HCT116 (cell line): ENCODE data around the gene FAM241A. TPM values are rescaled to one million over a fixed set of nuclear protein-coding genes. Genes with fewer than 3 reads are reported as not detected.

Source experiments
- ATAC-seq: fragments of 200-7000 bp; cut with Tn5 transposase; 2 replicates; pipeline ENCODE4 v1.9.1; 2020; ENCODE audit warnings: mild to moderate bottlenecking, moderate library complexity
- BruUV-seq: library from RNA; stranded (reverse); fragments of 400-500 nt; replicated peaks from 2 replicates; lab custom pipeline; 2021; lab: Mats Ljungman, UMichigan
- CTCF ChIA-PET: fragments of 300-600 bp; sonication (Branson Sonifier 250); formaldehyde crosslinking; loops from one replicate; lab custom pipeline; 2021; ENCODE audit warnings: antibody characterized with exemption; lab: Charles Lee
- POLR2A ChIA-PET: fragments of 300-600, 350-600 bp; sonication (Branson Sonifier 250); formaldehyde crosslinking; loops from one replicate; lab custom pipeline; 2021; ENCODE audit warnings: antibody characterized with exemption; lab: Charles Lee
- RAD21 ChIA-PET, 2 experiments: fragments of 300-600 bp; sonication (Branson Sonifier 250); formaldehyde crosslinking; loops; one replicate each; lab custom pipeline; 2023; ENCODE audit warnings: low total read pairs in 2 of 2; ENCODE audit not compliant: uncharacterized antibody in 2 of 2, unreplicated experiment in 2 of 2, low non-redundant PET in 1 of 2; lab: Charles Lee
- DNase-seq: peaks from one replicate; pipeline ENCODE4 v3.0.0-alpha.2; 2010; ENCODE audit warnings: low read depth, low spot score
- H2AFZ ChIP-seq: fragments of 200-600 bp; shearing (Covaris generic), sonication (generic); 2 replicates; pipeline ENCODE4 v1.6.1; 2017; ENCODE audit warnings: low read depth, mixed run types, mixed read lengths, antibody characterized with exemption, low read length; ENCODE audit not compliant: poor library complexity, severe bottlenecking
- H3K27ac ChIP-seq: 2 replicates; pipeline ENCODE4 v1.5.1; 2012; ENCODE audit warnings: low read depth, low read length
- H3K27me3 ChIP-seq: fragments of 200-600 bp; sonication (generic); 2 replicates; pipeline ENCODE4 v1.6.1; 2016; ENCODE audit warnings: mixed run types, low read length, mixed read lengths; ENCODE audit not compliant: insufficient read depth
- H3K36me3 ChIP-seq, 2 experiments: fragments of 200-500 bp in 1 of 2; fragments of 200-600 bp in 1 of 2; sonication (Bioruptor generic) in 1 of 2; sonication (generic) in 1 of 2; 2 replicates each; pipeline versions ENCODE4 v1.5.1 to v1.6.1; 2014 to 2016; ENCODE audit warnings: low read length in 2 of 2, inconsistent platforms in 1 of 2, mixed read lengths in 1 of 2, mixed run types in 1 of 2; ENCODE audit not compliant: insufficient read depth in 2 of 2, control insufficient read depth in 1 of 2
- H3K4me1 ChIP-seq, 2 experiments: fragments of 200-600 bp in 1 of 2; sonication (generic) in 1 of 2; 2 replicates each; pipeline versions ENCODE4 v1.5.1 to v1.6.1; 2012 to 2017; ENCODE audit warnings: low read length in 2 of 2, inconsistent platforms in 1 of 2, mild to moderate bottlenecking in 1 of 2, mixed read lengths in 1 of 2, mixed run types in 1 of 2, moderate library complexity in 1 of 2; ENCODE audit not compliant: insufficient read depth in 2 of 2, control insufficient read depth in 1 of 2
- H3K4me2 ChIP-seq: fragments of 200-600 bp; sonication (generic); 2 replicates; pipeline ENCODE4 v1.6.1; 2017; ENCODE audit warnings: mixed run types, low read length, mixed read lengths
- H3K4me3 ChIP-seq, 2 experiments: fragments of 200-600 bp in 1 of 2; sonication (generic) in 1 of 2; replicated peaks in 1 of 2; 2 replicates each; pipeline ENCODE4 v1.5.1; 2011 to 2016; ENCODE audit warnings: low read length in 2 of 2, control low read depth in 1 of 2, low read depth in 1 of 2, mild to moderate bottlenecking in 1 of 2, mixed read lengths in 1 of 2, mixed run types in 1 of 2
- H3K79me2 ChIP-seq: fragments of 200-600 bp; sonication (generic); 2 replicates; pipeline ENCODE4 v1.6.1; 2017; ENCODE audit warnings: mild to moderate bottlenecking, mixed run types, low read length, moderate library complexity, mixed read lengths; ENCODE audit not compliant: insufficient read depth
- H3K9ac ChIP-seq: fragments of 200-600 bp; sonication (generic); 2 replicates; pipeline ENCODE4 v1.6.1; 2016; ENCODE audit warnings: low read length, mixed read lengths
- H3K9me2 ChIP-seq: fragments of 200-600 bp; sonication (generic), shearing (Covaris generic); 2 replicates; pipeline ENCODE4 v1.6.1; 2017; ENCODE audit warnings: mixed run types, mild to moderate bottlenecking, moderate library complexity; ENCODE audit not compliant: insufficient read depth
- H3K9me3 ChIP-seq, 2 experiments: fragments of 200-500 bp in 1 of 2; fragments of 200-600 bp in 1 of 2; sonication (Bioruptor generic) in 1 of 2; sonication (generic) in 1 of 2; 2 replicates each; pipeline ENCODE4 v1.6.1; 2014 to 2017; ENCODE audit warnings: low read length in 2 of 2, mixed read lengths in 2 of 2, inconsistent platforms in 1 of 2, low read depth in 1 of 2, mild to moderate bottlenecking in 1 of 2, mixed run types in 1 of 2, moderate library complexity in 1 of 2; ENCODE audit not compliant: control insufficient read depth in 1 of 2, insufficient read depth in 1 of 2
- H4K20me1 ChIP-seq: fragments of 200-600 bp; sonication (generic), shearing (Covaris generic); 2 replicates; pipeline ENCODE4 v1.6.1; 2017; ENCODE audit warnings: mixed run types, mild to moderate bottlenecking, moderate library complexity; ENCODE audit not compliant: insufficient read depth
- CBX3 ChIP-seq: IDR thresholded peaks from 2 replicates; pipeline ENCODE4 v1.6.1; 2012; ENCODE audit warnings: low read depth
- CEBPB ChIP-seq: IDR thresholded peaks from 2 replicates; pipeline ENCODE4 v1.6.1; 2012; ENCODE audit warnings: low read depth
- EGR1 ChIP-seq: IDR thresholded peaks from 2 replicates; pipeline ENCODE4 v1.6.1; 2012; ENCODE audit warnings: low read depth
- ELF1 ChIP-seq: IDR thresholded peaks from 2 replicates; pipeline ENCODE4 v1.6.1; 2012; ENCODE audit warnings: low read depth, borderline replicate concordance
- EZH2 ChIP-seq: fragments of 200-600 bp; sonication (generic); IDR thresholded peaks from 2 replicates; pipeline ENCODE4 v1.6.1; 2017; ENCODE audit warnings: antibody characterized with exemption, mixed run types
- EZH2phosphoT487 ChIP-seq: fragments of 200-600 bp; IDR thresholded peaks from 2 replicates; pipeline ENCODE4 v1.6.1; 2018; ENCODE audit warnings: antibody characterized with exemption, borderline replicate concordance
- FOSL1 ChIP-seq: IDR thresholded peaks from 2 replicates; pipeline ENCODE4 v1.6.1; 2012; ENCODE audit warnings: low read depth
- JUND ChIP-seq: IDR thresholded peaks from 2 replicates; pipeline ENCODE4 v1.6.1; 2012
- POLR2A ChIP-seq: IDR thresholded peaks from 2 replicates; pipeline ENCODE4 v1.7.0; 2011; ENCODE audit warnings: borderline replicate concordance; ENCODE audit not compliant: insufficient read depth, insufficient read length; ENCODE audit errors: extremely low read depth
- POLR2AphosphoS5 ChIP-seq: IDR thresholded peaks from 2 replicates; pipeline ENCODE4 v1.6.1; 2011; ENCODE audit warnings: mild to moderate bottlenecking, low read depth, low read length, moderate library complexity
- RAD21 ChIP-seq: IDR thresholded peaks from 2 replicates; pipeline ENCODE4 v1.6.1; 2012; ENCODE audit warnings: low read depth, mild to moderate bottlenecking
- SP1 ChIP-seq: IDR thresholded peaks from 2 replicates; pipeline ENCODE4 v1.6.1; 2012; ENCODE audit warnings: low read depth
- TCF7L2 ChIP-seq: IDR thresholded peaks from 2 replicates; pipeline ENCODE4 v1.7.0; 2011; ENCODE audit warnings: borderline replicate concordance, inconsistent platforms; ENCODE audit not compliant: insufficient read depth, insufficient read length; ENCODE audit errors: extremely low read depth
- YY1 ChIP-seq: IDR thresholded peaks from 2 replicates; pipeline ENCODE4 v1.6.1; 2011; ENCODE audit warnings: low read length, low read depth, moderate library complexity, mild to moderate bottlenecking; ENCODE audit not compliant: insufficient replicate concordance; ENCODE audit errors: extremely low read depth
- ZFX ChIP-seq: fragments of 450-650 bp; IDR thresholded peaks from 2 replicates; pipeline ENCODE4 v1.6.1; 2017
- ZNF274 ChIP-seq: fragments of 200-500 bp; sonication (Bioruptor generic); IDR thresholded peaks from 2 replicates; pipeline ENCODE4 v1.6.1; 2014; ENCODE audit warnings: mild to moderate bottlenecking, low read depth, low read length, inconsistent platforms
- intact Hi-C: fragments of 100-400 bp; cut with micrococcal nuclease; formaldehyde crosslinking; loops from 2 replicates; pipeline ENCODE4 v1.10.0; 2022
- total RNA-seq: library from RNA; stranded (reverse); gene quantifications from one replicate; pipeline ENCODE4 v1.2.1, GENCODE V29; 2021; ENCODE audit not compliant: unreplicated experiment
- TF ChIP-seq, protein P1 (sequence below): IDR thresholded peaks from 2 replicates; pipeline ENCODE4 v1.6.1; 2012; ENCODE audit warnings: low read depth
- TF ChIP-seq, protein P2 (sequence below): IDR thresholded peaks from 2 replicates; pipeline ENCODE4 v1.6.1; 2011; ENCODE audit warnings: mild to moderate bottlenecking, low read length, moderate library complexity; ENCODE audit not compliant: insufficient replicate concordance; ENCODE audit errors: extremely low read depth
- TF ChIP-seq, protein P3 (sequence below): IDR thresholded peaks from 2 replicates; pipeline ENCODE4 v1.6.1; 2012
- TF ChIP-seq, protein P4 (sequence below): IDR thresholded peaks from 2 replicates; pipeline ENCODE4 v1.6.1; 2012

FAM241A gene
- total RNA-seq, 1 experiment from 2014 or later, result 4.5 TPM

DNA sequence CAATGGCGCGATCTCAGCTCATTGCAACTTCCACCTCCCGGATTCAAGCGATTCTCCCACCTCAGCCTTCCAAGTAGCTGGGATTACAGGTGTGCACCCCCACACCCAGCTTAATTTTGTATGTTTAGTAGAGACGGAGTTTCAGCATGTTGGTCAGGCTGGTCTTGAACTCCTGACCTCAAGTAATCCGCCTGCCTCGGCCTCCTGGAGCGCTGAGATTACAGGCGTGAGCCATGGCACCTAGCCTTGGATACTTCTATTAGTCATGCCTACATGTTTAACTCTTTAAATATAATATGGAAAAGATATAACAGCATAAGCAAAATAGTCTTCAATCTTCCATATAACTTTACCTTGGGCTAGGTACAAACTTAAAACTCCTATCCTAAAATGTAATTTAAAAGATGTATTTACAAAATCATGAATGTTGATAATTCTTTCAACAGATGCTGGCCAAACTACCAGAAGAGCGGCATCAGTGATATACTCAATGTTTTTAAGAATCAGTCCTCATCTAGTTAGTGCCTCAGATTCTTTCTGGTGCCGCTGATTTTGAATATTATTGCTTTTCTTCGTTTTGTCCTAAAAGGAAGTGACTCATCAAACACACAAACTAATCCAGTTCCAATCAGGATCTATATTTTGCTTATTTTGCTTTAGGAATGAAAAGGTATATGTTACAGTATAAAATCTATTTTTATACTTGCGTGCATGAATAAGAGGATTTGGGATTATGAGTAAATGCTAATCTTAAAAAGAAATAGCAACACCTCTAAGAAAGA is 23.7 kb downstream of the FAM241A start:
- Histone ChIP-seq H3K9ac (peak overlapping the region; percentile 73), H3K79me2 (peaks cover 21% of the 10 kb centered on the region)
- ATAC-seq, result peak; percentile 39
- no peak for TF ChIP-seq ZFX
- no peak for TF ChIP-seq EZH2
- TF ChIP-seq, protein P1, sequence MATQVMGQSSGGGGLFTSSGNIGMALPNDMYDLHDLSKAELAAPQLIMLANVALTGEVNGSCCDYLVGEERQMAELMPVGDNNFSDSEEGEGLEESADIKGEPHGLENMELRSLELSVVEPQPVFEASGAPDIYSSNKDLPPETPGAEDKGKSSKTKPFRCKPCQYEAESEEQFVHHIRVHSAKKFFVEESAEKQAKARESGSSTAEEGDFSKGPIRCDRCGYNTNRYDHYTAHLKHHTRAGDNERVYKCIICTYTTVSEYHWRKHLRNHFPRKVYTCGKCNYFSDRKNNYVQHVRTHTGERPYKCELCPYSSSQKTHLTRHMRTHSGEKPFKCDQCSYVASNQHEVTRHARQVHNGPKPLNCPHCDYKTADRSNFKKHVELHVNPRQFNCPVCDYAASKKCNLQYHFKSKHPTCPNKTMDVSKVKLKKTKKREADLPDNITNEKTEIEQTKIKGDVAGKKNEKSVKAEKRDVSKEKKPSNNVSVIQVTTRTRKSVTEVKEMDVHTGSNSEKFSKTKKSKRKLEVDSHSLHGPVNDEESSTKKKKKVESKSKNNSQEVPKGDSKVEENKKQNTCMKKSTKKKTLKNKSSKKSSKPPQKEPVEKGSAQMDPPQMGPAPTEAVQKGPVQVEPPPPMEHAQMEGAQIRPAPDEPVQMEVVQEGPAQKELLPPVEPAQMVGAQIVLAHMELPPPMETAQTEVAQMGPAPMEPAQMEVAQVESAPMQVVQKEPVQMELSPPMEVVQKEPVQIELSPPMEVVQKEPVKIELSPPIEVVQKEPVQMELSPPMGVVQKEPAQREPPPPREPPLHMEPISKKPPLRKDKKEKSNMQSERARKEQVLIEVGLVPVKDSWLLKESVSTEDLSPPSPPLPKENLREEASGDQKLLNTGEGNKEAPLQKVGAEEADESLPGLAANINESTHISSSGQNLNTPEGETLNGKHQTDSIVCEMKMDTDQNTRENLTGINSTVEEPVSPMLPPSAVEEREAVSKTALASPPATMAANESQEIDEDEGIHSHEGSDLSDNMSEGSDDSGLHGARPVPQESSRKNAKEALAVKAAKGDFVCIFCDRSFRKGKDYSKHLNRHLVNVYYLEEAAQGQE, result no peak
- TF ChIP-seq SP1, result peak; percentile 51
- no peak for TF ChIP-seq YY1
- TF ChIP-seq ZNF274, result no peak
- TF ChIP-seq ELF1, result no peak
- no peak for TF ChIP-seq POLR2A
- TF ChIP-seq EZH2phosphoT487, result no peak
- TF ChIP-seq CEBPB, result peak; percentile 26; the same call in 1 of the 2 replicates
- TF ChIP-seq, protein P2, sequence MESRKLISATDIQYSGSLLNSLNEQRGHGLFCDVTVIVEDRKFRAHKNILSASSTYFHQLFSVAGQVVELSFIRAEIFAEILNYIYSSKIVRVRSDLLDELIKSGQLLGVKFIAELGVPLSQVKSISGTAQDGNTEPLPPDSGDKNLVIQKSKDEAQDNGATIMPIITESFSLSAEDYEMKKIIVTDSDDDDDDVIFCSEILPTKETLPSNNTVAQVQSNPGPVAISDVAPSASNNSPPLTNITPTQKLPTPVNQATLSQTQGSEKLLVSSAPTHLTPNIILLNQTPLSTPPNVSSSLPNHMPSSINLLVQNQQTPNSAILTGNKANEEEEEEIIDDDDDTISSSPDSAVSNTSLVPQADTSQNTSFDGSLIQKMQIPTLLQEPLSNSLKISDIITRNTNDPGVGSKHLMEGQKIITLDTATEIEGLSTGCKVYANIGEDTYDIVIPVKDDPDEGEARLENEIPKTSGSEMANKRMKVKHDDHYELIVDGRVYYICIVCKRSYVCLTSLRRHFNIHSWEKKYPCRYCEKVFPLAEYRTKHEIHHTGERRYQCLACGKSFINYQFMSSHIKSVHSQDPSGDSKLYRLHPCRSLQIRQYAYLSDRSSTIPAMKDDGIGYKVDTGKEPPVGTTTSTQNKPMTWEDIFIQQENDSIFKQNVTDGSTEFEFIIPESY, result no peak
- no peak for TF ChIP-seq EGR1
- peak; percentile 4; the same call in 1 of the 2 replicates for TF ChIP-seq CBX3
- no peak for TF ChIP-seq RAD21
- peak; percentile 76 for TF ChIP-seq FOSL1
- TF ChIP-seq, protein P3, sequence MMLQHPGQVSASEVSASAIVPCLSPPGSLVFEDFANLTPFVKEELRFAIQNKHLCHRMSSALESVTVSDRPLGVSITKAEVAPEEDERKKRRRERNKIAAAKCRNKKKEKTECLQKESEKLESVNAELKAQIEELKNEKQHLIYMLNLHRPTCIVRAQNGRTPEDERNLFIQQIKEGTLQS, result no peak
- TF ChIP-seq JUND, result peak; percentile 68
- TF ChIP-seq TCF7L2, result no peak
- TF ChIP-seq, protein P4, sequence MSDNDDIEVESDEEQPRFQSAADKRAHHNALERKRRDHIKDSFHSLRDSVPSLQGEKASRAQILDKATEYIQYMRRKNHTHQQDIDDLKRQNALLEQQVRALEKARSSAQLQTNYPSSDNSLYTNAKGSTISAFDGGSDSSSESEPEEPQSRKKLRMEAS, result no peak; the same call in 1 of the 2 replicates
- no peak for TF ChIP-seq POLR2AphosphoS5

More for the DNA sequence above, 23.7 kb downstream of the FAM241A start:
- Histone ChIP-seq H2AFZ (peak overlapping the region; percentile 6), H3K9me2 (no peaks in the 10 kb centered on the region), H4K20me1 (no peaks in the 10 kb centered on the region), H3K27ac (peak overlapping the region; percentile 95), H3K36me3 (no peaks in the 10 kb centered on the region), H3K27me3 (no peaks in the 10 kb centered on the region), H3K4me1 (peaks cover 55 to 66% of the 10 kb centered on the region in 2 experiments), H3K4me2 (peak overlapping the region; percentile 83), H3K4me3 (peak overlapping the region in 1 of 2 experiments; percentile 51; a peak in 2 of 4 replicates), H3K9me3 (no peaks in the 10 kb centered on the region)
- CTCF ChIA-PET, result interaction anchor here (1.1 to 1.4 kb wide), 2 partner anchors 46 to 69 kb away, joined by 4 to 5 read pairs; no protein-coding TSS in a partner anchor
- intact Hi-C loops, result loop anchor here (2.0 kb wide), 1 partner anchor 62 kb away; the partner anchor contains the start of gene AP1AR
- no TSS peak for BruUV-seq
- POLR2A ChIA-PET, result interaction anchor here (0.9 to 1.1 kb wide), 2 partner anchors 11 to 13 kb away, joined by 3 read pairs; no protein-coding TSS in a partner anchor
- DNase-seq, result peak; percentile 49
- RAD21 ChIA-PET, result no interaction called here
